Liver (tissue), 3 donors: ENCODE measurements around the gene CARD11.

ENCODE experiments used
- EGR1 ChIP-seq, 2 donors: IDR thresholded peaks; 2 replicates each; pipeline ENCODE4 v1.6.1; 2016 to 2018; ENCODE audit warnings: antibody characterized with exemption in 2 of 2, low read depth in 2 of 2
- GABPA ChIP-seq, 2 donors: IDR thresholded peaks in 1 of 2; conservative IDR thresholded peaks in 1 of 2; 2 replicates each; pipeline ENCODE4 v1.6.1; 2016; ENCODE audit warnings: antibody characterized with exemption in 2 of 2, mild to moderate bottlenecking in 1 of 2, moderate library complexity in 1 of 2
- HNF4A ChIP-seq, 2 donors: conservative IDR thresholded peaks; 2 replicates each; pipeline ENCODE4 v1.6.1; 2016; ENCODE audit warnings: antibody characterized with exemption in 2 of 2, mild to moderate bottlenecking in 2 of 2
- HNF4G ChIP-seq: IDR thresholded peaks from 2 replicates; pipeline ENCODE4 v1.6.1; 2016; ENCODE audit warnings: antibody characterized with exemption
- JUND ChIP-seq, 2 donors: IDR thresholded peaks; 2 replicates each; pipeline ENCODE4 v1.6.1; 2016; ENCODE audit warnings: antibody characterized with exemption in 2 of 2
- RAD21 ChIP-seq, 2 donors: IDR thresholded peaks; 2 replicates each; pipeline ENCODE4 v1.6.1; 2016; ENCODE audit warnings: antibody characterized with exemption in 2 of 2, mild to moderate bottlenecking in 2 of 2
- TAF1 ChIP-seq: conservative IDR thresholded peaks from 2 replicates; pipeline ENCODE4 v1.6.1; 2016; ENCODE audit warnings: antibody characterized with exemption, mild to moderate bottlenecking
- YY1 ChIP-seq: IDR thresholded peaks from 2 replicates; pipeline ENCODE4 v1.6.1; 2016; ENCODE audit warnings: antibody characterized with exemption, mild to moderate bottlenecking
- TF ChIP-seq, protein P1 (sequence below): IDR thresholded peaks from 2 replicates; pipeline ENCODE4 v1.6.1; 2016; ENCODE audit warnings: antibody characterized with exemption
- TF ChIP-seq, protein P2 (sequence below): fragments of 150-350 bp; IDR thresholded peaks from 2 replicates; pipeline ENCODE4 v1.5.1; 2017; ENCODE audit warnings: improper control_type of control experiment, low read depth, low read length; ENCODE audit not compliant: missing input control
- TF ChIP-seq, protein P3 (sequence below): IDR thresholded peaks from 2 replicates; pipeline ENCODE4 v1.6.1; 2016; ENCODE audit warnings: antibody characterized with exemption
- TF ChIP-seq, protein P4 (sequence below): IDR thresholded peaks from 2 replicates; pipeline ENCODE4 v1.6.1; 2016; ENCODE audit warnings: antibody characterized with exemption, mild to moderate bottlenecking
- TF ChIP-seq, protein P5 (sequence below): IDR thresholded peaks from 2 replicates; pipeline ENCODE4 v1.6.1; 2016; ENCODE audit warnings: antibody characterized with exemption
- donor health status: healthy.
- donor health status: healthy.

DNA sequence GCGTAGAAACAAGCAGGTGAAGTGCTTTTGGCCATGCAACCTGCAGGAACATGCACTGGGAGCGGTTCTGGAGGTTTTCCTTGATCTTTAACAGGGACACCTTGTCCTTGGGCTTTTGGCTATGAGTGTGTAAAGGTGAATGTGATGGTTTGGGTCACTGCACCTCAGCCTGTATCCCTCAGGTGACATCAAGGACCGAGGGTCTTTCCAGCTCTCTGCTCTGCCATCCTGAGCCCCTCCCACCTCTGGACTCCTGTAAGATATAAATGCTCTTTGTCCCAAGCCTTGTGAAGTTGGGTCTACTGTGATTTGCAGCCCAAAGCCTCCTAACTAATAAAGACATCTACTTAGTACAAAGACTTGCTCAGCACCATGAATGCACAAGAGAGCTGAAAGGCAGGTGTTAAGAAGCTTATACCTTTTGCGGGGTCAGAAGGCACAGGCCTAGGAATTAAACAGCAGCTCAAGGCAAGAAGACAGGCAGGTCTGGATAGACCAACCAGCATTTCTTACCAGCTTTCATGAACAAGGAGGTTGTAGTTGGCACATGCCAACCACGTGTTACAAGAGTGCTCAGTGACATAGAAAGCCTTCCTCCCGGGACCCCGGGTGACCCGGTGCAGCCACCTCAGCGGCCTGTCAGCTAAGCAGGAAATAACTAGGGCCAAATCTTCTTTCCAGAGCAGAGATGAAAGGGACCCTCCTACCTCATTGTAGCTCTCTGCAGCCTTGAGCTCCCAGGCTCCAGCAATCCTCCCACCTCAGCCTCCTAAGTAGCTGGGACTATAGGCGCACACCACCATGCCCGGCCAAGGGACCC is 89.9 kb downstream of the CARD11 start:
- TF ChIP-seq TAF1 (no peak), RAD21 (IDR thresholded peaks at IDR 0.05) (no peak), EGR1 (IDR thresholded peaks at IDR 0.05; ENCODE audit: low read depth in 2 of 2) (no peak), JUND (IDR thresholded peaks at IDR 0.05) (no peak), HNF4G (no peak), YY1 (no peak), HNF4A (conservative IDR thresholded peaks at IDR 0.05) (no peak), GABPA (IDR thresholded peaks at IDR 0.05 in 1 of 2, conservative IDR thresholded peaks at IDR 0.05 in 1 of 2) (no peak)
- TF ChIP-seq, protein P1, sequence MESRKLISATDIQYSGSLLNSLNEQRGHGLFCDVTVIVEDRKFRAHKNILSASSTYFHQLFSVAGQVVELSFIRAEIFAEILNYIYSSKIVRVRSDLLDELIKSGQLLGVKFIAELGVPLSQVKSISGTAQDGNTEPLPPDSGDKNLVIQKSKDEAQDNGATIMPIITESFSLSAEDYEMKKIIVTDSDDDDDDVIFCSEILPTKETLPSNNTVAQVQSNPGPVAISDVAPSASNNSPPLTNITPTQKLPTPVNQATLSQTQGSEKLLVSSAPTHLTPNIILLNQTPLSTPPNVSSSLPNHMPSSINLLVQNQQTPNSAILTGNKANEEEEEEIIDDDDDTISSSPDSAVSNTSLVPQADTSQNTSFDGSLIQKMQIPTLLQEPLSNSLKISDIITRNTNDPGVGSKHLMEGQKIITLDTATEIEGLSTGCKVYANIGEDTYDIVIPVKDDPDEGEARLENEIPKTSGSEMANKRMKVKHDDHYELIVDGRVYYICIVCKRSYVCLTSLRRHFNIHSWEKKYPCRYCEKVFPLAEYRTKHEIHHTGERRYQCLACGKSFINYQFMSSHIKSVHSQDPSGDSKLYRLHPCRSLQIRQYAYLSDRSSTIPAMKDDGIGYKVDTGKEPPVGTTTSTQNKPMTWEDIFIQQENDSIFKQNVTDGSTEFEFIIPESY: no peak
- TF ChIP-seq, protein P2, sequence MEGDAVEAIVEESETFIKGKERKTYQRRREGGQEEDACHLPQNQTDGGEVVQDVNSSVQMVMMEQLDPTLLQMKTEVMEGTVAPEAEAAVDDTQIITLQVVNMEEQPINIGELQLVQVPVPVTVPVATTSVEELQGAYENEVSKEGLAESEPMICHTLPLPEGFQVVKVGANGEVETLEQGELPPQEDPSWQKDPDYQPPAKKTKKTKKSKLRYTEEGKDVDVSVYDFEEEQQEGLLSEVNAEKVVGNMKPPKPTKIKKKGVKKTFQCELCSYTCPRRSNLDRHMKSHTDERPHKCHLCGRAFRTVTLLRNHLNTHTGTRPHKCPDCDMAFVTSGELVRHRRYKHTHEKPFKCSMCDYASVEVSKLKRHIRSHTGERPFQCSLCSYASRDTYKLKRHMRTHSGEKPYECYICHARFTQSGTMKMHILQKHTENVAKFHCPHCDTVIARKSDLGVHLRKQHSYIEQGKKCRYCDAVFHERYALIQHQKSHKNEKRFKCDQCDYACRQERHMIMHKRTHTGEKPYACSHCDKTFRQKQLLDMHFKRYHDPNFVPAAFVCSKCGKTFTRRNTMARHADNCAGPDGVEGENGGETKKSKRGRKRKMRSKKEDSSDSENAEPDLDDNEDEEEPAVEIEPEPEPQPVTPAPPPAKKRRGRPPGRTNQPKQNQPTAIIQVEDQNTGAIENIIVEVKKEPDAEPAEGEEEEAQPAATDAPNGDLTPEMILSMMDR: no peak
- TF ChIP-seq, protein P3, sequence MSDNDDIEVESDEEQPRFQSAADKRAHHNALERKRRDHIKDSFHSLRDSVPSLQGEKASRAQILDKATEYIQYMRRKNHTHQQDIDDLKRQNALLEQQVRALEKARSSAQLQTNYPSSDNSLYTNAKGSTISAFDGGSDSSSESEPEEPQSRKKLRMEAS: no peak
- TF ChIP-seq, protein P4, sequence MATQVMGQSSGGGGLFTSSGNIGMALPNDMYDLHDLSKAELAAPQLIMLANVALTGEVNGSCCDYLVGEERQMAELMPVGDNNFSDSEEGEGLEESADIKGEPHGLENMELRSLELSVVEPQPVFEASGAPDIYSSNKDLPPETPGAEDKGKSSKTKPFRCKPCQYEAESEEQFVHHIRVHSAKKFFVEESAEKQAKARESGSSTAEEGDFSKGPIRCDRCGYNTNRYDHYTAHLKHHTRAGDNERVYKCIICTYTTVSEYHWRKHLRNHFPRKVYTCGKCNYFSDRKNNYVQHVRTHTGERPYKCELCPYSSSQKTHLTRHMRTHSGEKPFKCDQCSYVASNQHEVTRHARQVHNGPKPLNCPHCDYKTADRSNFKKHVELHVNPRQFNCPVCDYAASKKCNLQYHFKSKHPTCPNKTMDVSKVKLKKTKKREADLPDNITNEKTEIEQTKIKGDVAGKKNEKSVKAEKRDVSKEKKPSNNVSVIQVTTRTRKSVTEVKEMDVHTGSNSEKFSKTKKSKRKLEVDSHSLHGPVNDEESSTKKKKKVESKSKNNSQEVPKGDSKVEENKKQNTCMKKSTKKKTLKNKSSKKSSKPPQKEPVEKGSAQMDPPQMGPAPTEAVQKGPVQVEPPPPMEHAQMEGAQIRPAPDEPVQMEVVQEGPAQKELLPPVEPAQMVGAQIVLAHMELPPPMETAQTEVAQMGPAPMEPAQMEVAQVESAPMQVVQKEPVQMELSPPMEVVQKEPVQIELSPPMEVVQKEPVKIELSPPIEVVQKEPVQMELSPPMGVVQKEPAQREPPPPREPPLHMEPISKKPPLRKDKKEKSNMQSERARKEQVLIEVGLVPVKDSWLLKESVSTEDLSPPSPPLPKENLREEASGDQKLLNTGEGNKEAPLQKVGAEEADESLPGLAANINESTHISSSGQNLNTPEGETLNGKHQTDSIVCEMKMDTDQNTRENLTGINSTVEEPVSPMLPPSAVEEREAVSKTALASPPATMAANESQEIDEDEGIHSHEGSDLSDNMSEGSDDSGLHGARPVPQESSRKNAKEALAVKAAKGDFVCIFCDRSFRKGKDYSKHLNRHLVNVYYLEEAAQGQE: no peak
- TF ChIP-seq, protein P5, sequence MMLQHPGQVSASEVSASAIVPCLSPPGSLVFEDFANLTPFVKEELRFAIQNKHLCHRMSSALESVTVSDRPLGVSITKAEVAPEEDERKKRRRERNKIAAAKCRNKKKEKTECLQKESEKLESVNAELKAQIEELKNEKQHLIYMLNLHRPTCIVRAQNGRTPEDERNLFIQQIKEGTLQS: no peak
